Sigmoid colon (tissue), 4 donors: Measurements from ENCODE around the gene LYSMD2.

Experiments
- CTCF ChIP-seq, 4 experiments: fragments of 450-650 bp in 3 of 4; fragments of 200-600 bp in 1 of 4; IDR thresholded peaks; one replicate each; pipeline ENCODE4 v1.5.1; 2016 to 2019; ENCODE audit warnings: antibody characterized with exemption in 4 of 4, mild to moderate bottlenecking in 3 of 4, moderate library complexity in 2 of 4
- EP300 ChIP-seq, 4 donors: sonication (generic); formaldehyde crosslinking; IDR thresholded peaks; one replicate each; pipeline ENCODE4 v1.6.1; 2017; ENCODE audit warnings: antibody characterized with exemption in 4 of 4
- POLR2A ChIP-seq, 2 donors: fragments of 450-650 bp; IDR thresholded peaks; one replicate each; pipeline ENCODE4 v1.6.1; 2016; ENCODE audit warnings: antibody characterized with exemption in 2 of 2, mild to moderate bottlenecking in 2 of 2, moderate library complexity in 2 of 2

GRCh38 chr15:51749307-51749706 is 11.9 kb upstream of the LYSMD2 start:
- TF ChIP-seq CTCF (IDR thresholded peaks at IDR 0.05), result no peak
- no peak for TF ChIP-seq POLR2A (IDR thresholded peaks at IDR 0.05)
- TF ChIP-seq EP300 (IDR thresholded peaks at IDR 0.05), result no peak
